ENCODE measurements around the gene BSPH1.
"Not testable (repeated sequence)": the region's sequence is repeated elsewhere in the genome, so short reads cannot be mapped to it uniquely, and the experiment has no call there.

BSPH1 gene

GRCh38 chr19:47992070-47992469 lies at the start of gene BSPH1:
BSPH1 (minus strand) TSS chr19:47992170; CDS start chr19:47992081, 89 bp downstream.
- DNase-seq (ENCODE audit: low spot score) = no peak

DNA sequence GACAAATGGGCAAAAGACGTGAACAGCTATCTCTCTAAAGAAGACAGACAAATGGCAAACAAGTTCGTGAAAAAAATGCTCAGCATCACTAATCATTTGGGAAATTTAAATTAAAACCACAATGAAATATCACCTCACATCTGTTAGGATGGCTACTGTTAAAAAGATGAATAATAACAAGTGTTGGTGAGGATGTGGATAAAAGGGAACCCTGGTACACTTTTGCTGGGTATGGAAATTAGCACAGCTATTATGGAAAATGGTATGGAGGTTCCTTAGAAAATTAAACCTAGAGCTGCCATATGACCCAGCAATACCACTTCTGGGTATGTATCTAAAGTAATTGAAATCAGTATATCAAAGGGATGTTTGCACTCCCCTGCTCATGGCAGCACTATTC lies 44.8 kb upstream of the BSPH1 start:
- DNase-seq (ENCODE audit: low spot score) = no peak

GRCh38 chr19:48033604-48034003 lies 41.6 kb upstream of the BSPH1 start:
- no peak for DNase-seq (ENCODE audit: low spot score)

- DNase-seq (ENCODE audit: low spot score) = no peak
Measured at GRCh38 chr19:48030073-48030472, 38.1 kb upstream of the BSPH1 start.

GRCh38 chr19:48029431-48029830 lies 37.5 kb upstream of the BSPH1 start:
- no peak for DNase-seq (ENCODE audit: low spot score)

GRCh38 chr19:48025480-48025879 lies 33.5 kb upstream of the BSPH1 start:
- DNase-seq (ENCODE audit: low spot score) = no peak

DNA sequence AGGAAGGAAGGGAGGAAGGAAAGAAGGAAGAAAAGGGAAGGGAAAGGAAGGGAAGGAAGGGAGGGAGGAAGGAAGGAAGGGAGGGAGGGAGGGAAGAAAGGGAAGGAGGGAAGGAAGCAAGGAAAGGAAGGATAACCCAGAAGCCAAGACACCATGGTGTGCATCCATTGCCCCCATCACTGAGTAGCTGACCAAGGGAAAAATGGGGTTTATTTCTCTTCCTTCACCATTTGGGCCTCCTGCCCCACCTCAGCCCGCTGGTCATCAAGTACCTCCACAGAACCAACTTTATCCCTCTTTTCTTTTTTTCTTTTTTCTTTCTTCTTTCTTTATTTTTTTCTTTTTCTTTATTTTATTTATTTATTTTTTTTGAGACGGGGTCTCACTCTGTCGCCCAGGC lies 31.5 kb upstream of the BSPH1 start:
- no peak for DNase-seq (ENCODE audit: low spot score)

GRCh38 chr19:48023011-48023410 lies 31.0 kb upstream of the BSPH1 start:
- no peak for DNase-seq (ENCODE audit: low spot score)

DNA sequence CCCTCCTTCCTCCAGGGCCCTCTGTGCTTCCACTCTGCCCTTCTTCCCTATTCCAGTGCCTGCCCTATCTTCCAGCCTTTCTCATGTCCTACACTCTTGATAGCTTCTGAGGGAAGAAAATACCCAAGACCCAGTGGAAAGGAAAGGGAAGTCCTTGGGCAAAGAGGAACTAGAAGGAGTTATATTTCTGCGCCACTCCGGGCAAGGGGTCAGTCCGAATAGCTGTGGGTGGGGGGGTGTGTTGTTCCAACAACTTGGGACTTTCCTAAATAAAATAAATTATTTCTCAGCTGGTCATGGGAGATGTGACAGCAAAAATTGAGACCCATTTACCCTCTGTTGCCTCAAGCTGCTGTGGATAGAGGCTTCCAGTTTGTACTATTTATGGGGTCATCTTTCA lies 28.7 kb upstream of the BSPH1 start:
- no peak for DNase-seq (ENCODE audit: low spot score)

DNA sequence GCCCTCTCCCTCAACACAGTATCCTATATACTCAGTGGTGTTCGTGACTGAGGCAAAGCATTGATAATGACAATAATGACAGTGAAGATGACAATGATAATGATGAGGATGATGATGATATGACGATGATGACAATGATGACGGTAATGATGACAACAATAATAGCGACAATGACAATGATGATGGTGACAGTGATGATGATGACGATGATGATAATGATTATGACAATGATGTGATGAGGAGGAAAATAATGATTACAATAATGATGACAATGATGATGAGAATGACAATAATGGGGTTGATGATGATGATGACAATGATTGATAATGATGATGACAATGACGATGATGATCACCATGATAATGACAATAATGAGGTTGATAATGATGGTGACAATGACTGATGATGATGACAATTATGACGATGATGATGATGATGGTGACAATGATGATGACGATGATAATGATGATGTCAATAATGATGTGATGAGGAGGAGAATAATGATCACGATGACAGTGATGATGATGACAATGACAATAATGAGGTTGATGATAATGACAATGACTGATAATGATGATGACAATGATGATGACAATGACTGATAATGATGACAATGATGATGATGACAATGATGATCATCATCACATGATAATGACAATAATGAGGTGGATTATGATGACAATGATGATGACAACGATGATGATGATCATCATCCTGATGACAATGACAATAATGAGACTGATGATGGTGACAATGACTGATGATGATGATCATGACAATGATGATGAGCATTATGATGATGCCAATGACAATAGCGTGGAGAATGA lies 19.2 kb upstream of the BSPH1 start:
- DNase-seq (ENCODE audit: low spot score) = no peak

DNA sequence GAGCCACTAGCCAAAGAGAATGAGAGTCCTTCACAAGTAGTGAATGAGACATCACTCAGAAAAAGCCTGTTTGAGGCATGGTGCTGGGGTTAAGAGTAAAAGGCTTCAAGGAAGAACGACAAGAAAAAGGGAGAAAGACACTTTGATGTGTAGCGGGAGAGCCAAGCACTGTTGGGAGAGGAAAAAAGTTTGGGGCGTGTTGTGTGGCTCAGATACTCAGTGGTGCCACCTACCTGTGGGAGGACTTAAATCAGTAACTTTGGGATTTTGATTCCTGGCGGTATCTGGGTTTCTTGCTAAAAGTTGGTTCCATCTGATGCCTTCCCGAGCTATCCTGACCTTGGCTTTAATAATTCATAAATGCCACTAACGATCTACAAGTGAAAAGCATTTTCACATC lies 14.8 kb upstream of the BSPH1 start:
- no peak for DNase-seq (ENCODE audit: low spot score)

GRCh38 chr19:48004236-48004635 lies 12.3 kb upstream of the BSPH1 start:
- DNase-seq (ENCODE audit: low spot score) = no peak

- no peak for DNase-seq (ENCODE audit: low spot score)
Measured at GRCh38 chr19:48000846-48001245, 8.9 kb upstream of the BSPH1 start.

DNA sequence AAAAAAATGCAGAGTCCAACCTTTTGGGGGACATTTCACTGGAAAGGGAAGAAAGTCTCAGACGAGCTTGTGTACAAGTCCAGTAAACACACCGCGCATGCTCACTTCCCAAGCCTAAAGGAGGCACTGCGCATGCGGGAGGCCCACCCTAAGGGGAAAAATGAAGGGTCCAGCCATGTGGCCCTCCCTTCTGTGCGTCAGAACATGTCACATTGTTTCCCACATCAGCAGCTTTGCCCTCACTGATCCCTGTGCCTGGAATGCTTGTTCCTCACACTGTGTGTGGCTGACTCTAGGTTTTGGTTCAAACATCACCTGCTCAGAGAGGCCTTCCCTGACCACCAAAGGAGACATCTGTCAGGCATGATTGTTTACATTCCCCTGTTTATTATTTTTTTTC lies 6.8 kb upstream of the BSPH1 start:
- DNase-seq (ENCODE audit: low spot score) = no peak

GRCh38 chr19:47996230-47996727 lies 4.3 kb upstream of the BSPH1 start:
- no peak for DNase-seq (ENCODE audit: low spot score)

- DNase-seq (ENCODE audit: low spot score) = peak; percentile 32
Measured at GRCh38 chr19:47994209-47994802, 2.3 kb upstream of the BSPH1 start, which contains the start of gene ELSPBP1. ELSPBP1 (plus strand) TSS chr19:47994632; CDS start chr19:48008668, 14,036 bp downstream.

DNA sequence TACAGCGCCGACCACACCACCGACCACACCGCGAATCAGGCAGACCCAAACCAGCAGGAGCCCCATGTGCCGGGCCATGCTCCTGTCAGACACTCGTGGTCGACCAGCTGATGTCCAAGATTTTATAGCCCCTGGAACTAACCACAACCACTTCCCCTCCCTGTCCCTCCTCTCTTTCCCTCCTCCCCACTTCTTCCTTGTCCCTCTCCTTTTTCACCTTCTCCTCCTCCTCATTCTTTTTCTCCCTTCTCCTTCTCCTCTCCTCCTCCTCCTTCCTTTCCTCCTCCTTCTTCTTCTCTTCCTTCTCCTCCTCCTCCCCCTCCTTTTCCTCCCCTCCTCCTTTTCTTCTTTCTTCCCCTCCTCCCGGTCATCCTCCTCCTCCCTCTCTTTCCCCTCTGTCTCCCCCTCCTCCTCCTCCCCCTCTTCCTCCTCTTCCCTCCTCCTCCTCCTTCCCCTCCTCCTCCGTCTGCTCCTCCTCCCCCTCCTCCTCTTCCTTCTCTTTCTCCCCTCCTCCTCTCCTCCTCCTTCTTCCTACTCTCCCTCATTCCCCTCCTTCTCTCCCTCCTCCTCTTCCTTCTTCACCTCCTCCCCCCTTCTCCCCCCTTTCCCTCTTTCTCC lies 670 bp downstream of the BSPH1 start:
- DNase-seq (ENCODE audit: low spot score) = no peak

DNA sequence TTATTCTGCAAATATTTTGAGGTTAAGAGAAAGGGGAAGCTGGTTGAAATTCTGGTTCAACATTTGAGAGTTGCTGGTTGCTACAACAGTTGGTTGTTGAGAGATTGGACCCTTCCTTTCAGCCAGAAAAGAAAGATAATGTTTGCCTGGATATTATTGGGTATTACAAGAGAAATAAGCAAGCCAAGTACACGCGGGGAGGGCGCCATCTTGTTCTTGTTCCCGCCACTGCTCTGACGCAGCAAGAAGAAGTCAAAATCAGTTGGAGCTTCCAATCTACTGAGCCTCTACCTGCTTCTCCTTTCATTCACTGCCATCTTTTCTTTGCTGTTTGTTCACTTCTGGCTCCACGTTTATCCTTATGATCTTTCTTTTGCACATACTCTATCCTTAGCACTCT lies 18.4 kb downstream of the BSPH1 start:
- DNase-seq (ENCODE audit: low spot score) = no peak

GRCh38 chr19:47955936-47956335 lies 36.0 kb downstream of the BSPH1 start:
- not testable (repeated sequence) for DNase-seq (ENCODE audit: low spot score)

- not testable (repeated sequence) for DNase-seq (ENCODE audit: low spot score)
Measured at GRCh38 chr19:47952132-47952531, 39.8 kb downstream of the BSPH1 start.

GRCh38 chr19:47949852-47950521 lies 42.0 kb downstream of the BSPH1 start:
- not testable (repeated sequence) for DNase-seq (ENCODE audit: low spot score)

GRCh38 chr19:47928581-47928980 lies 63.4 kb downstream of the BSPH1 start:
- not testable (repeated sequence) for DNase-seq (ENCODE audit: low spot score)

All from COLO829 (cell line).